H9 (cell line): ENCODE results near the gene ROBO2. TPM values are rescaled to one million over a fixed set of nuclear protein-coding genes. Genes with fewer than 3 reads are reported as not detected.

Source experiments
- DNase-seq: peaks from one replicate; pipeline ENCODE4 v3.0.0-alpha.2; 2017
- H2AFZ ChIP-seq: one replicate; pipeline ENCODE4 v1.6.1; 2013; ENCODE audit warnings: mild to moderate bottlenecking, low read length, control low read depth, moderate library complexity
- H2AK5ac ChIP-seq: 2 replicates; pipeline ENCODE4 v1.6.1; 2013; ENCODE audit warnings: low read length, control low read depth, mixed read lengths; ENCODE audit not compliant: insufficient read length
- H2BK120ac ChIP-seq: one replicate; pipeline ENCODE4 v1.6.1; 2013; ENCODE audit warnings: low read depth, mild to moderate bottlenecking, low read length, control low read depth, inconsistent platforms; ENCODE audit not compliant: poor library complexity, severe bottlenecking
- H2BK12ac ChIP-seq: 2 replicates; pipeline ENCODE4 v1.6.1; 2013; ENCODE audit warnings: low read length, control low read depth, mixed read lengths, low read depth; ENCODE audit not compliant: insufficient read length
- H2BK15ac ChIP-seq: 2 replicates; pipeline ENCODE4 v1.6.1; 2013; ENCODE audit warnings: low read depth, low read length, control low read depth
- H2BK20ac ChIP-seq: one replicate; pipeline ENCODE4 v1.6.1; 2013; ENCODE audit warnings: low read depth, mild to moderate bottlenecking, low read length, control low read depth, inconsistent platforms; ENCODE audit not compliant: poor library complexity, severe bottlenecking
- H2BK5ac ChIP-seq: 2 replicates; pipeline ENCODE4 v1.6.1; 2013; ENCODE audit warnings: low read length, control low read depth, mixed read lengths; ENCODE audit not compliant: insufficient read length
- H3K14ac ChIP-seq: 2 replicates; pipeline ENCODE4 v1.6.1; 2013; ENCODE audit warnings: low read length, control low read depth; ENCODE audit not compliant: insufficient read depth
- H3K18ac ChIP-seq: 2 replicates; pipeline ENCODE4 v1.6.1; 2013; ENCODE audit warnings: low read depth, mild to moderate bottlenecking, mixed read lengths, low read length, control low read depth; ENCODE audit not compliant: insufficient read length
- H3K23ac ChIP-seq: 2 replicates; pipeline ENCODE4 v1.6.1; 2013; ENCODE audit warnings: low read length, control low read depth, mixed read lengths, low read depth; ENCODE audit not compliant: insufficient read length
- H3K23me2 ChIP-seq: 2 replicates; pipeline ENCODE4 v1.6.1; 2013; ENCODE audit warnings: low read depth, mild to moderate bottlenecking, mixed read lengths, low read length, control low read depth; ENCODE audit not compliant: insufficient read length, poor library complexity, severe bottlenecking
- H3K27ac ChIP-seq: 2 replicates; pipeline ENCODE4 v1.5.1; 2013; ENCODE audit warnings: low read length, control low read depth, mixed read lengths, low read depth; ENCODE audit not compliant: insufficient read length
- H3K27me3 ChIP-seq: 2 replicates; pipeline ENCODE4 v1.6.1; 2013; ENCODE audit warnings: low read length, control low read depth, inconsistent platforms; ENCODE audit not compliant: insufficient read depth
- H3K4ac ChIP-seq: 2 replicates; pipeline ENCODE4 v1.6.1; 2013; ENCODE audit warnings: low read depth, mild to moderate bottlenecking, control low read depth, inconsistent platforms, low read length, moderate library complexity
- H3K4me1 ChIP-seq: 2 replicates; pipeline ENCODE4 v1.6.1; 2013; ENCODE audit warnings: low read length, control low read depth, inconsistent platforms; ENCODE audit not compliant: insufficient read depth
- H3K4me2 ChIP-seq: 2 replicates; pipeline ENCODE4 v1.6.1; 2013; ENCODE audit warnings: low read length, control low read depth, mixed read lengths; ENCODE audit not compliant: insufficient read length, insufficient read depth
- H3K56ac ChIP-seq: 2 replicates; pipeline ENCODE4 v1.6.1; 2013; ENCODE audit warnings: low read depth, mild to moderate bottlenecking, mixed read lengths, low read length, control low read depth; ENCODE audit not compliant: insufficient read length
- H3K79me1 ChIP-seq: 2 replicates; pipeline ENCODE4 v1.6.1; 2013; ENCODE audit warnings: low read depth, mild to moderate bottlenecking, moderate library complexity, low read length, control low read depth, inconsistent platforms; ENCODE audit not compliant: insufficient read depth, poor library complexity, severe bottlenecking
- H3K79me2 ChIP-seq: 2 replicates; pipeline ENCODE4 v1.6.1; 2013; ENCODE audit warnings: low read length, control low read depth, inconsistent platforms; ENCODE audit not compliant: insufficient read depth
- H3K9ac ChIP-seq: 2 replicates; pipeline ENCODE4 v1.6.1; 2013; ENCODE audit warnings: low read length, control low read depth, mixed read lengths; ENCODE audit not compliant: insufficient read length; ENCODE audit errors: extremely low read depth
- H3K9me3 ChIP-seq: one replicate; pipeline ENCODE4 v1.6.1; 2013; ENCODE audit warnings: low read depth, low read length, inconsistent platforms; ENCODE audit not compliant: control insufficient read depth
- H3T11ph ChIP-seq: one replicate; pipeline ENCODE4 v1.6.1; 2013; ENCODE audit warnings: mild to moderate bottlenecking, low read length, control low read depth, inconsistent platforms
- H4K20me1 ChIP-seq: one replicate; pipeline ENCODE4 v1.6.1; 2013; ENCODE audit not compliant: control insufficient read depth, insufficient read length, insufficient read depth
- H4K5ac ChIP-seq: 2 replicates; pipeline ENCODE4 v1.6.1; 2013; ENCODE audit warnings: low read depth, mild to moderate bottlenecking, mixed read lengths, low read length, control low read depth; ENCODE audit not compliant: insufficient read length
- H4K8ac ChIP-seq: replicated peaks from 2 replicates; pipeline ENCODE4 v1.6.1; 2013; ENCODE audit warnings: low read length, control low read depth, mixed read lengths, low read depth; ENCODE audit not compliant: insufficient read length
- H4K91ac ChIP-seq: 2 replicates; pipeline ENCODE4 v1.6.1; 2013; ENCODE audit warnings: low read depth, mild to moderate bottlenecking, moderate library complexity, mixed read lengths, low read length, control low read depth; ENCODE audit not compliant: insufficient read length
- H3K27ac Mint-ChIP-seq, 3 experiments: 2 replicates in 2 of 3; 3 replicates in 1 of 3; pipeline ENCODE4 v1.8.0; 2020 to 2021; ENCODE audit warnings: mixed read lengths in 3 of 3, mild to moderate bottlenecking in 1 of 3, moderate library complexity in 1 of 3
- H3K27me3 Mint-ChIP-seq: 2 replicates; pipeline ENCODE4 v1.8.0; 2021; ENCODE audit warnings: low read depth, mild to moderate bottlenecking, moderate library complexity, mixed read lengths
- H3K36me3 Mint-ChIP-seq, 3 experiments: 2 replicates in 2 of 3; 3 replicates in 1 of 3; pipeline ENCODE4 v1.8.0; 2020 to 2021; ENCODE audit warnings: low read depth in 3 of 3, mixed read lengths in 3 of 3; ENCODE audit not compliant: insufficient read depth in 1 of 3
- H3K4me1 Mint-ChIP-seq, 2 experiments: 2 replicates each; pipeline ENCODE4 v1.8.0; 2020; ENCODE audit warnings: mixed read lengths in 2 of 2
- H3K4me3 Mint-ChIP-seq, 2 experiments: 2 replicates in 1 of 2; 3 replicates in 1 of 2; pipeline ENCODE4 v1.8.0; 2020 to 2021; ENCODE audit warnings: mild to moderate bottlenecking in 2 of 2, mixed read lengths in 2 of 2, moderate library complexity in 1 of 2
- H3K9me3 Mint-ChIP-seq, 2 experiments: 2 replicates in 1 of 2; 3 replicates in 1 of 2; pipeline ENCODE4 v1.8.0; 2020; ENCODE audit warnings: mild to moderate bottlenecking in 2 of 2, mixed read lengths in 2 of 2, moderate library complexity in 1 of 2
- CTCF ChIP-seq: fragments of 200-600 bp; sonication (generic); conservative IDR thresholded peaks from 3 replicates; pipeline ENCODE4 v1.8.0; 2021; ENCODE audit warnings: antibody characterized with exemption, mild to moderate bottlenecking
- WGBS: extraction: QIAGEN DNeasy Blood & Tissue Kit; methylation state at CpG from one replicate; pipeline ENCODE4 v1.1.7; 2013; ENCODE audit warnings: missing lambda C conversion rate, low lambda C conversion rate, mixed read lengths; ENCODE audit not compliant: insufficient read length; ENCODE audit errors: extremely low coverage; 5-methylcytosine and 5-hydroxymethylcytosine counted together
- total RNA-seq: library from RNA; stranded (reverse); gene quantifications from 2 replicates; pipeline ENCODE4 v1.2.1, GENCODE V29; 2021

The ROBO2 gene
- total RNA-seq, 1 experiment from 2014 or later = 2.3 TPM

- no CpG with 5 or more reads among the region's 4 CpGs for WGBS
Observed at GRCh38 chr3:77169823-77170222, 129.9 kb downstream of the ROBO2 start.

More at GRCh38 chr3:77169823-77170222, 129.9 kb downstream of the ROBO2 start:
- H3K14ac ChIP-seq = no peak overlapping the region
- H4K91ac ChIP-seq = no peak overlapping the region
- H3K4me1 ChIP-seq = peaks cover 5% of the 10 kb centered on the region; the same call in 1 of the 2 replicates
- Mint-ChIP-seq H3K4me1 (peaks cover 3 to 13% of the 10 kb centered on the region in 2 experiments; a peak in 2 of 4 replicates), H3K27me3 (no peaks in the 10 kb centered on the region), H3K4me3 (no peak overlapping the region), H3K27ac (peak overlapping the region in 1 of 3 experiments; percentile 81; a peak in 1 of 7 replicates), H3K9me3 (no peaks in the 10 kb centered on the region), H3K36me3 (no peaks in the 10 kb centered on the region)
- H2BK120ac ChIP-seq = no peak overlapping the region
- H3K4ac ChIP-seq = no peak overlapping the region
- no peak overlapping the region for H3K4me2 ChIP-seq
- H4K5ac ChIP-seq = no peak overlapping the region
- H3K9me3 ChIP-seq = no peaks in the 10 kb centered on the region
- no peak overlapping the region for H3K18ac ChIP-seq
- no peaks in the 10 kb centered on the region for H3K79me2 ChIP-seq
- TF ChIP-seq CTCF = no peak
- no peak overlapping the region for H2BK20ac ChIP-seq
- H2BK5ac ChIP-seq = no peak overlapping the region
- DNase-seq = no peak
- H3T11ph ChIP-seq = no peak overlapping the region
- H2AFZ ChIP-seq = no peak overlapping the region
- H3K23me2 ChIP-seq = no peaks in the 10 kb centered on the region
- no peak overlapping the region for H4K8ac ChIP-seq
- H2BK12ac ChIP-seq = no peak overlapping the region
- H3K23ac ChIP-seq = no peak overlapping the region
- H3K9ac ChIP-seq = no peak overlapping the region
- H3K27ac ChIP-seq = no peak overlapping the region
- H4K20me1 ChIP-seq = no peaks in the 10 kb centered on the region
- H3K56ac ChIP-seq = no peak overlapping the region
- H2BK15ac ChIP-seq = no peak overlapping the region
- no peak overlapping the region for H2AK5ac ChIP-seq
- no peaks in the 10 kb centered on the region for H3K27me3 ChIP-seq
- no peaks in the 10 kb centered on the region for H3K79me1 ChIP-seq
